ENCODE results near the gene RUFY4. TPM values are rescaled to one million over a fixed set of nuclear protein-coding genes. Genes with fewer than 3 reads are reported as not detected.
"Not testable (repeated sequence)": the region's sequence is repeated elsewhere in the genome, so short reads cannot be mapped to it uniquely, and the experiment has no call there.

The RUFY4 gene
- total RNA-seq, 2 donors from 2014 or later = 0.77 TPM; not detected in 1

DNA sequence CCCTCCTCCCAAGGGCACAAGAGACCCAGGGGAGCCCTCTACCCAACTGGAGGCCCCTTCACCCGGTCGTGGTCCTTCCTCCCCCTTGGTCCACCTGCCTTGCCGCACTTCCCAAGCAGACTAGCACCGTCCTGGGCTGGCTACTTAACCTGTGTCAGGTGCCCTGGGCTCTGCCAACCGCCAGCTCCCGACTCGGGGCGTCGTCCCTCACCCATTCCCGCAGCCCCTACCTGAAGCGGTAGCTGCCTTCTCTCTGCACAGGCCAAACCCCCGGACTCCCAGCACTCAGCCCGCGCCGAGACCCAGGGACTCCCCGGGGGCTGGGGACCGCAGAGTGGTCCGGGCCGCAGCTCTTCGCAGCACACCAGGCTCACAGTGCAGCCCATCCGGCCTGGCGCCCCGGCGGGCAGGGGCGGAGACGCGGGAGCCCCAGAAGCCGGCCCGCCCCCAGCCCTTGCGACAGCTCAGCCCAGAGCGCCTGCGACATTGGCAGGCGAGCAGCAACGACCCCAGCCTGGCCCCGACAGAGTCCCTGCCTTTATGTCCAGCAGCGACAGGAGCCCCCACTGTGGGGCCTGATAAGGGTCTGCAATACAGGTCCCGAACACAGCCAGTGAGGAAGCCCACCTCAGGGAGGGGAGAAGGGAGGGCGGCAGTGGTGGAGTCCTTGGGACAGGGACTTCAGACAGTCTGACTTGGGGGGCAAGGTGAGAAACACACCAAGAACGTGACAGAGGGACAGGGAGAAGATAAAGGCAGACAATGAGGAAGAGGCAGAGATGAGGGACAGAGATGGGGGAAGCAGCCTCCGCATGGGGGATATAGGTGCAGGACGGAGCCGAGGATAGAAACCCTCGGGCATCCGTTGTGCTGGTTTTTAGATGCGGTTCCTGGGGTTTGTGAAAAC is 35.2 kb upstream of the RUFY4 start:
- Mint-ChIP-seq H3K4me3 (peak overlapping the region; percentile 84), H3K4me1 (peaks cover 10% of the 10 kb centered on the region), H3K27ac (peak overlapping the region; percentile 77), H3K27me3 (peaks cover 4% of the 10 kb centered on the region), H3K36me3 (ENCODE audit: low read depth) (no peaks in the 10 kb centered on the region)
- no peaks in the 10 kb centered on the region for H3K9me3 ChIP-seq (ENCODE audit: control insufficient read depth, low read length, poor library complexity, severe bottlenecking)
- DNase-seq (no peak), ATAC-seq (peak; percentile 13)

GRCh38 chr2:218034497-218035213 is 34.4 kb upstream of the RUFY4 start:
- not testable (repeated sequence) for H3K36me3 Mint-ChIP-seq (ENCODE audit: low read depth); H3K9me3 ChIP-seq (ENCODE audit: control insufficient read depth, low read length, poor library complexity, severe bottlenecking); H3K4me1 Mint-ChIP-seq
- Mint-ChIP-seq H3K4me3 (peak overlapping the region; percentile 84), H3K27me3 (peaks cover 10% of the 10 kb centered on the region), H3K27ac (peak overlapping the region; percentile 77)
- DNase-seq (peak in 1 of 3 donors; percentile 51), ATAC-seq (peak; percentile 95)

- no peaks in the 10 kb centered on the region for H3K9me3 ChIP-seq (ENCODE audit: control insufficient read depth, low read length, poor library complexity, severe bottlenecking)
- H3K4me1 Mint-ChIP-seq = peaks cover 10% of the 10 kb centered on the region
- no peak for DNase-seq
- peak overlapping the region; percentile 77 for H3K27ac Mint-ChIP-seq
- no peaks in the 10 kb centered on the region for H3K36me3 Mint-ChIP-seq (ENCODE audit: low read depth)
- H3K27me3 Mint-ChIP-seq = peaks cover 20% of the 10 kb centered on the region
- ATAC-seq = no peak
- H3K4me3 Mint-ChIP-seq = peak overlapping the region; percentile 84
These were observed 33.5 kb upstream of the RUFY4 start for GRCh38 chr2:218035463-218036100.

DNA sequence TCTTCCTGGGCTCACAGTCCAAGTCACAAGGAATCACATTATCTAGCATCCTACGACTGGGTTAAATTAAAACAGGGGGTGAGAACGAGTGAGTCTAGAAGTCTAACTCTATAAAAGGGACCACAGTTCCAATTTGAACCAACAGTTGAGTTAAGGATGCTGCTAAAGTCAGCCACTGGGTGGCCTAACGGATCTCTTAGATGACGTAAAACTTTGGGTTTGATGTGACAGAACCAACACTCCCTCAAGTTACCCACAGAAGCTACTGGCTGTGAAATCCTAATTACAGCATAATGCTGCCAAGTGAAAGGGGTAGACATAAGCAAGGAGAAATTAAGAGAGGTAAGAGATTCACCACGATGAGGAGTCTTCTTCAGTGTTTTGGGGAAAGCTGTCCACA is 32.7 kb upstream of the RUFY4 start:
- no peak for DNase-seq
- no peak overlapping the region for H3K4me3 Mint-ChIP-seq
- H3K27ac Mint-ChIP-seq = no peak overlapping the region

GRCh38 chr2:218039171-218039570 is 29.9 kb upstream of the RUFY4 start:
- Mint-ChIP-seq H3K4me3 (no peak overlapping the region), H3K27ac (no peak overlapping the region)

More for the DNA sequence above, 32.7 kb upstream of the RUFY4 start:
- ATAC-seq = no peak
- Mint-ChIP-seq H3K36me3 (ENCODE audit: low read depth) (no peaks in the 10 kb centered on the region), H3K4me1 (peaks cover 10% of the 10 kb centered on the region), H3K27me3 (peaks cover 28% of the 10 kb centered on the region)
- no peaks in the 10 kb centered on the region for H3K9me3 ChIP-seq (ENCODE audit: control insufficient read depth, low read length, poor library complexity, severe bottlenecking)

GRCh38 chr2:218040883-218041282 is 28.2 kb upstream of the RUFY4 start:
- no peak for DNase-seq
- Mint-ChIP-seq H3K27ac (no peak overlapping the region), H3K36me3 (ENCODE audit: low read depth) (no peaks in the 10 kb centered on the region)

More at GRCh38 chr2:218039171-218039570, 29.9 kb upstream of the RUFY4 start:
- no peaks in the 10 kb centered on the region for H3K9me3 ChIP-seq (ENCODE audit: control insufficient read depth, low read length, poor library complexity, severe bottlenecking)
- Mint-ChIP-seq H3K27me3 (peaks cover 28% of the 10 kb centered on the region), H3K36me3 (ENCODE audit: low read depth) (no peaks in the 10 kb centered on the region), H3K4me1 (peaks cover 8% of the 10 kb centered on the region)
- DNase-seq = no peak
- no peak for ATAC-seq

DNA sequence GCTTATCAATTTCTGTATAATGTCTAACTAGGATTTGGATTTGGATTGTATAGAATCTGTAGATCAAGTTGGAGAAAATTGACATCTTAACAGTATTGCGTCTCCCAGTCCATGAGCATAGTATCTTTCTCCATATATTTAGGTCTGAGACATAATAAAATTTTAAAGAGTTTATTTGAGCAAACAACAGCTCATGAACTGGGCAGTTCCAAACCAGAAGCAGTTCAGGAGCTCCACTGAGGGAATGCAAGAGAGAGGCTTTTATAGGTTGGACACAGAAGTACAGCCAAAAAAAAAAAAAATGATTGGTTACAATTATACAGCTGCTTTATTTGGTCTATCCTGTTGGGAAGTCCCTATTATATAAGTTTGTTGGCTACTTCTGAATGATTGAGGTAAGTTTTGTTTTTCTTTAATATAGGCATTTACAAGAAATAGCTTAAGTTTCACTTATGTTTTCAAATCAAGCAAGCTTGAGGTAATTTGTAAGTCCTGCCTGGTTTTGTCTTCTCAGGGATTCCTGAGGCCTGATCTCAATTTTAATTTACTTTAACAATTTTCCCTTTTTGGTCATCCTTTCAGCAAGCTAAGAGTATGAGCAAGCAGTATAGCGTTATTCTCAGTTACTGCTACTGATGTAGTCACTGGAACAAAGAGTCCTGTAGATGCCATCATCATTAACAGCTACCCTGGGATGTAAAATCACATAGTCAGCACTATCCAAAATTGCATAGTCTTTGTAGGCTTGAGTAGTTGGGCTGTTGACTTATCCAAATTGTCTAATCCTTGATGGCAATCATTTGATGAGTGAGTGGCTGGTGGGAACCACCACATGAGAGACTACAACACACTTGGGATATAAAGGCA is 27.5 kb upstream of the RUFY4 start:
- Mint-ChIP-seq H3K27me3 (peaks cover 34% of the 10 kb centered on the region), H3K36me3 (ENCODE audit: low read depth) (peaks cover 2% of the 10 kb centered on the region), H3K27ac (no peak overlapping the region), H3K4me3 (no peak overlapping the region), H3K4me1 (peaks cover 2% of the 10 kb centered on the region)
- ATAC-seq (no peak), DNase-seq (no peak)
- no peaks in the 10 kb centered on the region for H3K9me3 ChIP-seq (ENCODE audit: control insufficient read depth, low read length, poor library complexity, severe bottlenecking)

More at GRCh38 chr2:218040883-218041282, 28.2 kb upstream of the RUFY4 start:
- ATAC-seq = no peak
- Mint-ChIP-seq H3K4me3 (no peak overlapping the region), H3K4me1 (no peaks in the 10 kb centered on the region), H3K27me3 (peaks cover 28% of the 10 kb centered on the region)
- no peaks in the 10 kb centered on the region for H3K9me3 ChIP-seq (ENCODE audit: control insufficient read depth, low read length, poor library complexity, severe bottlenecking)

GRCh38 chr2:218043100-218043499 is 26.0 kb upstream of the RUFY4 start:
- ATAC-seq = no peak
- no peaks in the 10 kb centered on the region for H3K9me3 ChIP-seq (ENCODE audit: control insufficient read depth, low read length, poor library complexity, severe bottlenecking)
- Mint-ChIP-seq H3K27ac (no peak overlapping the region), H3K36me3 (ENCODE audit: low read depth) (peaks cover 2% of the 10 kb centered on the region), H3K4me3 (no peak overlapping the region), H3K27me3 (peaks cover 36% of the 10 kb centered on the region), H3K4me1 (peaks cover 2% of the 10 kb centered on the region)
- DNase-seq = no peak

GRCh38 chr2:218043701-218044109 is 25.3 kb upstream of the RUFY4 start:
- DNase-seq (no peak), ATAC-seq (no peak)
- Mint-ChIP-seq H3K27me3 (peaks cover 37% of the 10 kb centered on the region), H3K4me3 (no peak overlapping the region), H3K36me3 (ENCODE audit: low read depth) (peaks cover 2% of the 10 kb centered on the region), H3K4me1 (peaks cover 2% of the 10 kb centered on the region), H3K27ac (no peak overlapping the region)
- H3K9me3 ChIP-seq (ENCODE audit: control insufficient read depth, low read length, poor library complexity, severe bottlenecking) = no peaks in the 10 kb centered on the region

GRCh38 chr2:218044599-218044998 is 24.5 kb upstream of the RUFY4 start:
- H3K36me3 Mint-ChIP-seq (ENCODE audit: low read depth); H3K4me3 Mint-ChIP-seq; H3K4me1 Mint-ChIP-seq; H3K27ac Mint-ChIP-seq; H3K9me3 ChIP-seq (ENCODE audit: control insufficient read depth, low read length, poor library complexity, severe bottlenecking); ATAC-seq; DNase-seq: not testable (repeated sequence)
- H3K27me3 Mint-ChIP-seq = peaks cover 30% of the 10 kb centered on the region

DNA sequence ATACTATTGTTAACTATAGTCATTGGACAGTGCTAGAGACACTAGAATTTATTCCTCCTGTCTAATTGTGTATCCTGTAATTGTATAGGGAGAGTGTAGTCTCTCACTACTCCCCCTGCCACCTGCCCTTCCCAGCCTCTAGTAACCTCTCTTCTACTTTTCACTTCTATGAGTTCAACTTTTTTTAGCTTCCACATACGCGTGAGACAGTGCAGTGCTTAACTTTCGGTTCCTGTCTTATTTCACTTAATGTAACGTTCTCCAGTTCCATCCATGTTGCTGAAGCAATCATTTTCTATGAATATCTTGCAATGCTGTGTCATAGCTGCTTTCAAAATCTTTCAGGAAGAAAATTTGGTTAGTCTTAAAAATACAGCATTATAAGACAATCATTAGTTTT is 22.8 kb upstream of the RUFY4 start:
- DNase-seq = no peak
- ATAC-seq = peak; percentile 46

DNA sequence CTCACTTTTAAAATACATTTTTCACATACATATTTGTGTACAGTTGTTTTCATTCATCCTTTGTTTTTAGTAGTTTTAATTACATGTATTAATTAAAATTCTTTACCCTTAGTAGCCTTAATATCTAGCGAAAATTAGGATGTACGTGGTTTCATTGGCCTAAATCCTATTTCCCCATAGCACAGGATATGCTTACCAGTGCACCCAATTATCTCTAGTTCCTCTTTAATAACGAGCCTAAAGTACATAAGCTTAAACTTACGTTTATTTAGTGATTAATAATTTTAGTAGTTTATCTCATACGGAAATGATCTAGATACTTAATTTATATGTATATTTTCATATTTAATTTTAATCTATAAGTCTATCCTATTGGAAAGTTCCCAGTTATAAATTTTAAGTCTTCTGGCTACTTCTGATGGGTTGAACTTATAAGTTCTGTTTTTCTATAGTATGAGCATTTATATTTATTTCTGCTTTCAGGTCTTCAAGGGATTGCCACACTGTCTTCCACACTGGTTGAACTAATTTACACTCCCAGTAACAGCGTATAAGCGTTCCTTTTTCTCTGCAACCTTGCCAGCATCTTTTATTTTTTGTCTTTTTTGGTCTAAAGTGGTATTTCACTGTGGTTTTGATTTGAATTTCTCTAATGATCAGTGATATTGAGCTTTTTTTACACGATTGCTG is 21.4 kb upstream of the RUFY4 start:
- H3K9me3 ChIP-seq (ENCODE audit: control insufficient read depth, low read length, poor library complexity, severe bottlenecking) = no peaks in the 10 kb centered on the region
- Mint-ChIP-seq H3K27ac (no peak overlapping the region), H3K4me1 (peaks cover 2% of the 10 kb centered on the region), H3K27me3 (peaks cover 16% of the 10 kb centered on the region), H3K4me3 (no peak overlapping the region), H3K36me3 (ENCODE audit: low read depth) (peaks cover 2% of the 10 kb centered on the region)
- no peak for DNase-seq
- ATAC-seq = no peak

More for the DNA sequence above, 22.8 kb upstream of the RUFY4 start:
- Mint-ChIP-seq H3K36me3 (ENCODE audit: low read depth) (peaks cover 2% of the 10 kb centered on the region), H3K27ac (no peak overlapping the region), H3K4me1 (peaks cover 2% of the 10 kb centered on the region), H3K27me3 (peaks cover 13% of the 10 kb centered on the region), H3K4me3 (no peak overlapping the region)
- H3K9me3 ChIP-seq (ENCODE audit: control insufficient read depth, low read length, poor library complexity, severe bottlenecking) = no peaks in the 10 kb centered on the region
